Activated T-cell treated with anti-CD3 and anti-CD28 coated beads, Interleukin-2, amount 50 U/mL, for 1 hour (primary cell): Measurements from ENCODE around the gene RDH12.
"Not testable (repeated sequence)": the region's sequence is repeated elsewhere in the genome, so short reads cannot be mapped to it uniquely, and the experiment has no call there.

Experiments used
- DNase-seq: peaks from one replicate; pipeline ENCODE4 v3.0.0-alpha.2; 2020

The RDH12 gene

GRCh38 chr14:67709346-67709745 is 7.7 kb downstream of the RDH12 start:
- not testable (repeated sequence) for DNase-seq

GRCh38 chr14:67709796-67710195 is 8.1 kb downstream of the RDH12 start:
- DNase-seq = not testable (repeated sequence)

GRCh38 chr14:67710209-67710608 is 8.5 kb downstream of the RDH12 start:
- no peak for DNase-seq

GRCh38 chr14:67717048-67717447 is 15.4 kb downstream of the RDH12 start:
- DNase-seq = no peak

- DNase-seq = no peak
These were observed 16.6 kb downstream of the RDH12 start for GRCh38 chr14:67718265-67718664.

- not testable (repeated sequence) for DNase-seq
These were observed 17.7 kb downstream of the RDH12 start for GRCh38 chr14:67719385-67719784.

GRCh38 chr14:67719866-67720265 is 18.2 kb downstream of the RDH12 start:
- DNase-seq = no peak

- DNase-seq = no peak
These were observed 20.2 kb downstream of the RDH12 start for GRCh38 chr14:67721875-67722274.

GRCh38 chr14:67722293-67722692 is 20.6 kb downstream of the RDH12 start:
- no peak for DNase-seq

GRCh38 chr14:67725171-67725570 is 23.5 kb downstream of the RDH12 start:
- no peak for DNase-seq

GRCh38 chr14:67727361-67727760 is 25.7 kb downstream of the RDH12 start:
- DNase-seq = no peak

- no peak for DNase-seq
These were observed 26.6 kb downstream of the RDH12 start for GRCh38 chr14:67728258-67728657.

- DNase-seq = no peak
These were observed 27.6 kb downstream of the RDH12 start for GRCh38 chr14:67729072-67729885.

- DNase-seq = no peak
These were observed 31.9 kb downstream of the RDH12 start for GRCh38 chr14:67733616-67734015.

- no peak for DNase-seq
These were observed 33.0 kb downstream of the RDH12 start for GRCh38 chr14:67734675-67735074.

- DNase-seq = no peak
These were observed 33.9 kb downstream of the RDH12 start for GRCh38 chr14:67735336-67736147.

GRCh38 chr14:67736771-67737170 is 35.1 kb downstream of the RDH12 start:
- DNase-seq = no peak

- DNase-seq = no peak
These were observed 37.2 kb downstream of the RDH12 start for GRCh38 chr14:67738740-67739504.

- no peak for DNase-seq
These were observed 42.4 kb downstream of the RDH12 start for GRCh38 chr14:67744046-67744445.

GRCh38 chr14:67746927-67747326 is 45.2 kb downstream of the RDH12 start:
- DNase-seq = no peak

- DNase-seq = no peak
These were observed 46.6 kb downstream of the RDH12 start for GRCh38 chr14:67748312-67748711.

GRCh38 chr14:67749341-67750084 is 47.8 kb downstream of the RDH12 start:
- no peak for DNase-seq

GRCh38 chr14:67756496-67756895 is 54.8 kb downstream of the RDH12 start:
- DNase-seq = no peak
